HG03378 (cell line): Measurements from ENCODE around the gene PNMA5.
A peak's percentile ranks its signal among the peaks of the same experiment; 100 is the strongest.
"Not testable (repeated sequence)": the region's sequence is repeated elsewhere in the genome, so short reads cannot be mapped to it uniquely, and the experiment has no call there.

Source experiments
- ATAC-seq: cut with Tn5 transposase; IDR thresholded peaks from one replicate; pipeline ENCODE4 v1.9.1; 2021; ENCODE audit warnings: mild to moderate bottlenecking, moderate library complexity; ENCODE audit not compliant: unreplicated experiment

PNMA5 gene

DNA sequence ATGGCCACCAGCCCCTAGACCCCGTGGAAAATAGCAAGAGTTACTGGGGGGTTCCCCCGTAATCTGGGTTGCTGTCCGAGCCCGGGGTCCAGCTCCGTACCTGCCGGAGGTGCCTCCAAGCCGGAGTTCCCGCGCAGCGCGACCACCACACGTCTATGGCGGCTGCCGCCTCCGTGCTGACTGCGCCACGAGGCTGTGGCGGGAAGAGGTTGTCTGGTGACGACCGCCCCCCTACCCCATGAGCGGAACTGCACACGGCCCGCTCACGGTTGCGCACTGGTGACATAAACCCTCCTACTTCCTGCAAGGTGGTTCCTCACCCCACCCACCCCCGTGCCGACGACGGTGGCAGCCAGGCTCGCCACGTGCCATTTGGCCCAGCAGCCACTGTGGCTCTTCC lies at the start of gene PNMA5:
PNMA5 (minus strand) TSS at position 184 of the 400 bp plus-strand sequence. CDS start 2,518 bp downstream, outside the sequence.
- ATAC-seq, result no peak

DNA sequence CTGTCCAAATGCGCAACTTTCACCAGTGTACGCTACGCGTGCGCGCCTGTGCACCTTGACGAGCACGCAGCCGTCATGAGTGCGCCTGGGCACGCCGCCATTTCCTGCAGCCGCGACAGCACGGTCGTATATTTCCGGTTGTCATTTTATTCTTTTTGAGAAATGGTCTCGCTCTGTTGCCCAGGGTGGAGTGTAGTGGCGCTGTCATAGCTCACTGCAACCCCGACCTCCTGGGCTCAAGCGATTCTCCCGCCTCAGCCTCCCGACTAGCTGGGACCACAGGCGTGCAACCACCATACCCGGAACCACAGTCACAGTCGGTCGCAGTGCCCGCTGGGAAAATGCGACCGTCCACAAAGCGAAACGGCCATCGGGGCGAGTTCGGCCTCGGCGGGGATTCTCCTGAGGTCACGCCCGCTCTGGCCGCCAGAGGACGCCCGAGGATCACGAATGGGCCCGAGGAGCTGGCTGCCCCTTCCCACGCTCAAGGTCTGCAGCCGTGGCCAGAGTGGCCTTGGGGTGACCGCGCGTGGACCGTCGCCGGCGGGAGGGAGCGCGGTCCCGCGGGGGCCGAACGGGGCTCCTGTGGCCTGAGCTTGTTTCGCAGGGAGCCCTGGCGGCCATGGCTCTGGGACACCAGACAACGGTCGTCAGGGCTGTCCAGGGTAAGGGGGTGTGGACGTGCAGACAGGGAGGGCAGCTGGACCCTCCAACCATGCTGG lies 38.6 kb upstream of the PNMA5 start:
- ATAC-seq, result peak; percentile 66

DNA sequence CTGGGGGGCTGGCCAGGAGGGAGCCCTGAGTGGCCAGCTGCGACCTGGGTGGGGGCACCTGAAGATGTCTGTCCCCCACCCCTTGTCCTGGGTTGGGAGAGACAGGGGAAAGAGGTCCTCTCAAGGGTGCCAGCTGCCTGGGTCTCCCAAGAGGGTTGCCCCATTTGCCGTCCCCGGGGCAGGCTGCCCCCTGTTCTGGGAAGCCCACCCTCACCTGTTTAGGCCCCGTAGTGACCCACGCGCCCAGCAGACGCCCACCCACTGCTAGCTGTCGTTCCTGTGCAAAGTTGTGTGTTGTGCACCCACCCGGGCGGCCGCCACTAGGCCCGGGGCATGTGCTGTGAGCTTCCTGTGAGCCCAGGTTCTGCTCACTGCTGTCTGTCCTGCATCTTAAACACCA lies 36.9 kb upstream of the PNMA5 start:
- ATAC-seq, result no peak

DNA sequence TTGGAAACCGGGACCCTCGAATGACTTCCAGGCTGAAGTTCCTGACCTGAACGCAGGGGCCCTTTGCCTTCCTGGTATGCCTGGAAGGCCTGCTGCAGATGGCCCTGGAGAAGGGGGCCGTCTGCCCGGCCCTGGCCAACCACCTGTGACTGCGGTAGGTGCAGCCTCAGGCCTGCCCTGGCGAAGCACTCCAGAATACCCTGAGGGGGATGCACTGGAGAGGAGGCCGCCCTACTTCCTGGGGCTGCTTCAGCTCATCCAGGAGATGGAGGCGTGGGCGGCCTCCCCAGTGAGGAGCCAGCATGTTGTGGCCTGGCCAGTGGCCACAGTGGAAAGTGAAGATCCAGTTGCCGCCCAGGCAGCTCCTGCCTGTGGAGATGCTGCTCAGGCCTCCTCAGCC lies 36.0 kb upstream of the PNMA5 start:
- ATAC-seq, result no peak

DNA sequence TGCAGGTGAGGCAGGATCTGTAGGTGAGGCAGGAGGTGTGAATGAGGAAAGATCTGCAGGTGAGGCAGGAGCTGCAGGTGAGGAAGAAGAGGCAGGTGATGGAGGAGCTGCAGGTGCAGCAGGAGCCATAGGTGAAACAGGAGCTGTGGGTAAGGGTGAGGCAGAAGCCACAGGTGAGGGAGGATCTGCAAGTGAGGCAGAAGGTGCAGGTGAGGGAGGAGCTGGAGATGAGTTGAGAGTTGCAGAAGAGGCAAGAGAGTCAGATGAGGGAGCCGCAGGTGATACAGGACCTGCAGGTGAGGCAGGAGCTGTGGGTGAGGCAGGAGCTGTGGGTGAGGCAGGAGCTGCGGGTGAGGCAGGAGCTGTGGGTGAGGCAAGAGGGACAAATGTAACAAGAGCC lies 35.2 kb upstream of the PNMA5 start:
- no peak for ATAC-seq

GRCh38 chrX:153028487-153028886 lies 34.6 kb upstream of the PNMA5 start:
- not testable (repeated sequence) for ATAC-seq

DNA sequence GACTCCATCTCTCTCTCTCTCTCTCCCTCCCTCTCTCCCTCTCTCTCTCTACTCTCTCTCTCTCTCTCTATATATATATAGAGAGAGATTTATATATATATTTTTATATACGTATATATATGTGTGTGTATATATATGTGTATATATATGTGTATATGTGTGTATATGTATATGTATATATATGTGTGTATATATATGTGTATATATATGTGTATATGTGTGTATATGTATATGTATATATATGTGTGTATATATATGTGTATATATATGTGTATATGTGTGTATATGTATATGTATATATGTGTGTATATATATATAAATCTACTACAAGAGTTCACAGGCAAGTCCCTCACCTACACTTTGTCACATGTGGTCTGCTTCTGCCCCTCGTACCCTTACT lies 32.6 kb upstream of the PNMA5 start:
- ATAC-seq, result not testable (repeated sequence)

DNA sequence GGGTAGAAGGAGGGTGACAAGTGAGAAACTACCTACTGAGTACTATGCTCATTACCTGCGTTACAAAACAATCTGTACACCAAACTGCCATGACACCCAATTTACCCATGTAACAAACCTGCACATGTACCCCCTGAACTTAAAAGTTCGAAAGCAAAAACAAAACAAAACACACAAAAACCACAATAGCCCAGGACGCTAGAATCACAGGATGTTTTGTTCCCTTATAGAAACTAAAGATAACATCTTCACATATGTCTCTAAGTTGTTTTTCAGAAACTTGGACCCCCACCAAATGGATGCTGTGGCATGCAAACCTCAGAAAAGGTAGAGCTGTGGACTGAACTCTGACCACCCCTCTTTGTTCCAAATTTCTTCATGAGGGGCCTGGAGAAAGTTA lies 25.2 kb upstream of the PNMA5 start:
- no peak for ATAC-seq

- not testable (repeated sequence) for ATAC-seq
Observed at GRCh38 chrX:153017174-153017573, 23.3 kb upstream of the PNMA5 start.

GRCh38 chrX:153004780-153005179 lies 10.9 kb upstream of the PNMA5 start:
- ATAC-seq, result no peak

GRCh38 chrX:153003981-153004380 lies 10.1 kb upstream of the PNMA5 start:
- no peak for ATAC-seq

DNA sequence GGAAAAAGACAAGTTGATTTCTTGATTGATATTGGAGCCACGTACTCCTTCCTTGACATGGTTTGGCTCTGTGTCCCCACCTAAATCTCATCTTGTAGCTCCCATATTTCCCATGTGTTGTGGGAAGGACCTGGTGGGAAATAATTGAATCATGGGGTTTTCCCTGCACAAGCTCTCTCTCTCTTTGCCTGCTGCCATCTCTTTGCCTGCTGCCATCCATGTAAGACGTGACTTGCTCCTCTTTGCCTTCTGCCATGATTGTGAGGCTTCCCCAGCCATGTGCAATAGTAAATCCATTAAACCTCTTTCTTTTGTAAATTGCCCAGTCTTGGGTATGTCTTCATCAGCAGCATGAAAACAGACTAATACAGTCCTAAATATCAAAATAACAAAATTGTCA lies 8.3 kb upstream of the PNMA5 start:
- ATAC-seq, result not testable (repeated sequence)

DNA sequence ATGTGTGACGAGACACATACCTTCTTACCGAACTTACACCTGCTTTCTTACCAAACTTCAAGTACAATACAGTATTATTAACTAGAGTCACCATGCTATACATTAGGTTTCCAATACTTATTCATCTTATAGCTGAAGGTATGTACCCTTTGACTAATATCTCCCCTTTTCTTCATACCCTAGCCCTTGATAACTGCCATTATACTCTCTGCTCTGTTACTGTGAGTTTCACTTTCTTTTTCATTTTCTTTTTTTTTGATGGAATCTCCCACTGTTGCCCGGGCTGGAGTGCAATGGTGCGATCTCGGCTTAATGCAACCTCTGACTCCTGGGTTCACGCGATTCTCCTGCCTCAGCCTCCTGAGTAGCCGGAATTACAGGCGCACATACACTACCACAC lies 3.4 kb upstream of the PNMA5 start:
- no peak for ATAC-seq

DNA sequence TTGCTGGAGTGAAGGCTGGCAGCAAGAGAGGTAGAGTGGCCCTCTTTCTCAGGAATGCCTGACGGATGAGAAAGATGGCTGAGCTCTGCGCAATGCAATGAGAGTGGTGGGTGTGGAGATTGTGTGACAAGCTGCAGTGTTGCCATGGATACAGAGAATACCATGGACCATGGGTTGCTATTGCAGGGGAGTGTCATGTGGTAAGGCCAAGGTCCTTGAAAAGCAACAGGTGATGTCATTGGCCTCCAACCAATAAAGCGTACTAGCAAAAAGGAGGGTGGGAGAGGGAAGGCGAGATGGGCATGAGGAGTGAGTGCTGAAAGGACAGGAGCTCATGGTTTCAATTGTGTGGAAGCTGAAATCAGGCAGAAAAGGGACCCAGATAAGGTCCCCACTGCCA lies 1.8 kb downstream of the PNMA5 start:
- ATAC-seq, result no peak

GRCh38 chrX:152991123-152991522 lies 2.8 kb downstream of the PNMA5 start:
- ATAC-seq, result no peak

DNA sequence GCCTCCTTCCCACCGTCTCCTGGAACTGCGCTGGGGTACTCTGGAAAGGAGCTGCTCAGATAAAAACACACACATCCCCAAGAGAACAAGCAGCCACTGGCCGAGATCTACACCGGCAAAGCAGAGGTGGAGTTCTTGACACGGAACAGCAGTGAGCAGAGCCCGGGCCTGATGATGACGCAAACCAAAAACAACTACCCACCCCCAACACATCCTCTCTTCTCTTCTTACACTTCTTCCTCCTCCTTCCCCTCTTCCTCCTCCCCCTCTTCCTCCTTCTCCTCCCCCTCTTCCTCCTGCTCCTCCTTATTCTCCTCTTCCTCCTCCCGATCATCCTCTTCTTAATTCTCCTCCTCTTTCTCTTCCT lies 4.6 kb downstream of the PNMA5 start:
- no peak for ATAC-seq

GRCh38 chrX:152988536-152989291 lies 5.2 kb downstream of the PNMA5 start:
- no peak for ATAC-seq

GRCh38 chrX:152987801-152988200 lies 6.1 kb downstream of the PNMA5 start:
- no peak for ATAC-seq

GRCh38 chrX:152987156-152987555 lies 6.8 kb downstream of the PNMA5 start:
- not testable (repeated sequence) for ATAC-seq

- ATAC-seq, result not testable (repeated sequence)
Observed at GRCh38 chrX:152985383-152985782, 8.5 kb downstream of the PNMA5 start.

DNA sequence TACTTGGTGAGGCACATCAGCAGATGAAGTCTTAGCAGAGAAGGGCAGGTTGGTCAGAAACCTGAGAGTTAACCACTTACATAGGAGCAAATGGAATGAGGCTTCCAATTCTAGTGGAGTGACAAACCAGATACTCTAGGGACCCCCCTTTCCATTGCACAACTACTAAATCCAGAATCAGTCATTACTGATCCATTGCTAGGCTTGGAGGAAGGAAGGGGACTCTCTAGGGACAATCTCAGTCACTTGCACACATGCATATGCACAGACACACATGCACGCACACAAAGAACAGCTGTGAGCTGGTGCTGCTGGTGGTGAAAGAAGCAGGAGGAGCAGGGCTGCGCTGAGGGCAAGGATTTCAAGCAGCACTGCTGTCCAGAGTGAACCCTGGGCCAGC lies 25.7 kb downstream of the PNMA5 start:
- no peak for ATAC-seq

DNA sequence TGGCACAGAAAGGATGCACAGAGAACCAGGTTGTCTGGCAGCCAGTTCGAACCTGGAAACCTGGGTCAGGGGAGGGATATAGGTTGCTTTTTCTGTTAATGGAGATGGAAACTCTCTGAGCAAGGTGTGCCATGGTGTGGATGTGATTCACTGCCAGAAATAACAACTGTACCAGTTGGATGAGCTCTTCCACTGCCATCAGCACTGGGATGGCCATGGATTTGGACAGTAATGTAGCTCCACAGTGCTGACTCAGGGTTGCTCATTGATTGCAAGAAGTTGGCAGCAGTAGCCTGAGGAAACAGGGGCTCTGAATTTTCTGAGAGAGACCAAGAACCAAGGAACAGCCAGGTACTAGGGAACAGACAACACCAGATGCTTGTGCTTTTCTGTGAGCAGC lies 33.8 kb downstream of the PNMA5 start:
- ATAC-seq, result no peak
